ENCODE measurements around the gene RRP12.

Gene RRP12

GRCh38 chr10:97406064-97406463 is 4.9 kb upstream of the RRP12 start:
- DNase-seq = no peak

GRCh38 chr10:97404044-97404443 is 2.9 kb upstream of the RRP12 start:
- no peak for DNase-seq

GRCh38 chr10:97401455-97401919 is 347 bp upstream of the RRP12 start:
- no peak for DNase-seq

GRCh38 chr10:97399843-97400545 is 1.1 kb downstream of the RRP12 start:
- DNase-seq = peak; percentile 54 to 58

GRCh38 chr10:97396056-97396455 is 5.1 kb downstream of the RRP12 start:
- no peak for DNase-seq

- DNase-seq = no peak
These were observed 8.0 kb downstream of the RRP12 start for GRCh38 chr10:97393034-97393573.

GRCh38 chr10:97390091-97390490 is 11.0 kb downstream of the RRP12 start:
- no peak for DNase-seq

GRCh38 chr10:97388152-97388551 is 13.0 kb downstream of the RRP12 start:
- no peak for DNase-seq

GRCh38 chr10:97385565-97385964 is 15.6 kb downstream of the RRP12 start:
- no peak for DNase-seq

GRCh38 chr10:97384641-97385040 is 16.5 kb downstream of the RRP12 start:
- DNase-seq = no peak

- no peak for DNase-seq
These were observed 17.0 kb downstream of the RRP12 start for GRCh38 chr10:97384156-97384555.

GRCh38 chr10:97383159-97383558 is 18.0 kb downstream of the RRP12 start:
- no peak for DNase-seq

- no peak for DNase-seq
These were observed 19.5 kb downstream of the RRP12 start for GRCh38 chr10:97381626-97382025.

GRCh38 chr10:97380516-97380915 is 20.6 kb downstream of the RRP12 start:
- no peak for DNase-seq

GRCh38 chr10:97378933-97379921 is 21.9 kb downstream of the RRP12 start:
- no peak for DNase-seq

- no peak for DNase-seq
These were observed 24.7 kb downstream of the RRP12 start for GRCh38 chr10:97376413-97376812.

GRCh38 chr10:97373456-97373855 is 27.7 kb downstream of the RRP12 start:
- no peak for DNase-seq

- no peak for DNase-seq
These were observed 28.8 kb downstream of the RRP12 start for GRCh38 chr10:97372233-97372875.

- DNase-seq = no peak
These were observed 29.4 kb downstream of the RRP12 start for GRCh38 chr10:97371696-97372095.

- DNase-seq = no peak
These were observed 34.0 kb downstream of the RRP12 start for GRCh38 chr10:97367126-97367649.

GRCh38 chr10:97366572-97366971 is 34.6 kb downstream of the RRP12 start:
- DNase-seq = no peak

- DNase-seq = no peak
These were observed 35.3 kb downstream of the RRP12 start for GRCh38 chr10:97365761-97366351.
